GM19099 (cell line): ENCODE measurements around the gene RRAS2.

Experiments
- POLR2A ChIP-seq: IDR thresholded peaks from 3 replicates; pipeline ENCODE4 v1.6.1; 2011; ENCODE audit warnings: low read depth; ENCODE audit not compliant: insufficient read length; ENCODE audit errors: extremely low read depth

The RRAS2 gene

GRCh38 chr11:14262271-14262846 lies 96.6 kb downstream of the RRAS2 start:
- TF ChIP-seq POLR2A = no peak

GRCh38 chr11:14261066-14261465 lies 97.9 kb downstream of the RRAS2 start:
- no peak for TF ChIP-seq POLR2A

DNA sequence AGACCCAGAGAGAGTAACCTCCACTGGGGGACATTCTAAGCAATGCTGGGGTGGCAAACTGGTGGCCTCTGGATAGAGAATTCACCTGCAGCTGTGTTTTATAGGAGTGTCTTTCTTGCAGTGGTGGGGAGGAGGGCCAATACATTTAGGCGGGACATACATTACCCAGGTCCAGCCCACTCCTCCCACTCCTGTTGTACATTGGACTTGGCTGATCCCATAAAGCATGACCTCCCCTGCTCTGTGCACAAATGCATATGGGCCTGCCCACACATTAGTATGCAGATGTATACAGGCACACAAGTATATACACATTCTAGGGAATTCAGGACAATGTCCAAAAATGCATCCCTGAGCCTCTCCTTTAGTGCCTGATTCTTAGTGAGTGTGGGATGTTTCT lies 99.1 kb downstream of the RRAS2 start:
- TF ChIP-seq POLR2A = no peak

DNA sequence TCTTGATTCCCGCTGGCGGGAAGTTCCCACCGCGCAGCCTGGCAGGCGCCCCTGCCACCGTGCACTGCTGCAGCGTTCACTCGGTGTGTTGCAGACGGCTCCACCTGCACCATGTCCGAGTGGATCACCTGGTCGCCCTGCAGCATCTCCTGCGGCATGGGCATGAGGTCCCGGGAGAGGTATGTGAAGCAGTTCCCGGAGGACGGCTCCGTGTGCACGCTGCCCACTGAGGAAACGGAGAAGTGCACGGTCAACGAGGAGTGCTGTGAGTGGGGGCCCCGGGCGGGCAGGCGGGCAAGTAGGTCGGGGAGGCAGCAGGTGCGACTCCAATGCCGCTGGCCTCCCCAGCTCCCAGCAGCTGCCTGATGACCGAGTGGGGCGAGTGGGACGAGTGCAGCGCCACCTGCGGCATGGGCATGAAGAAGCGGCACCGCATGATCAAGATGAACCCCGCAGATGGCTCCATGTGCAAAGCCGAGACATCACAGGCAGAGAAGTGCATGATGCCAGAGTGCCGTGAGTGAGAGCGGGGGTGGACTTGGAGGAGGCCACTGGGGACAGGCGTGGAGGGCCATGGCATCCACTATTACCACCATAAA lies 99.7 kb downstream of the RRAS2 start:
- no peak for TF ChIP-seq POLR2A

DNA sequence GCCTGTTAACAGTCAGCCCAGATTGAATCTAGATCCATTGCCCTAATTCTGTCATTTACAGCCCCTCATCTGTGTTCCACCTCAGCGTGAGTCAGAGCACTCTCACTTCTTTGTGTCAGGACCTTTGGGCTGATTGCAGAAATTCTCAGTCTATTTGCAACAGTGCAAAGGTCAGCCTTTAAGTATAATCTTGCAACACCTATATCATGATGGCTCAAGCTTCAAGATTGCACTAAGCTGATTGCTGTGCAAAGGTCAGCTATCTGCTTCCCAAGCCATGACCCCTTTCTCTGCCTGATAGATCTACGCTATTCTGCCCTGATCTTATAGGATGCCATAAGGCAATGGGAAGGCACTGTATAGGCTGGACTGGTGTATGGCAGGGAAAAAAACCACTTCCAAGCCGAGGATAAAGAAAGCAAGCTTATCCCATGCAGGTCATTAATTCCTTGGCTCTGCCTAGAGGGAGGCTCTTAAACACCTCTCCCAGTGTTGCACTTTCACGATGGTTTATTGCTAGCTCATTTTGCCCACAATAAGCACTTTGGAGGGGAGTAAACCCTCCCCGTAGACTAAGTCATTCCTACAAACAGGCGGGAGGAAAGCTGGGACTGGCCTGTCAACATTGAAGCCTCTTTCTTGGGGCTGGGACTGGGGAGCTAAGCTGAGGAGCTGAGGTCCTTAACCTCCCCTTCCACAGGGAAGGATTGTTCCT lies 100.6 kb downstream of the RRAS2 start:
- TF ChIP-seq POLR2A = no peak

DNA sequence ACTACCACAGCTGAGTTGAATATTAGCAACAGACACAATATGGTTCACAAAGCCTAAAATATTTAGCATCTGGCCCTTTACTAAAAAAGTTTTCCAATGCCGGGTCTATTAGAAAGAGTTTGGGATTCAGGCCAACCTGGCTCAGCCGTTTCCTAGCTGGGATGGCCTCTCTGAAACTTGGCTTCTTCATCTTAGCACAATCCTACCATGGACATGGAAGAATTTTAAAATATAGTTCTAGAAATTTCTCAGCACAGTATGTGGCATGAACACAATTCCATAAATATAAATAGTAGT lies 103.8 kb downstream of the RRAS2 start:
- no peak for TF ChIP-seq POLR2A

GRCh38 chr11:14254533-14255237 lies 104.3 kb downstream of the RRAS2 start:
- TF ChIP-seq POLR2A = no peak

- TF ChIP-seq POLR2A = no peak
Measured at GRCh38 chr11:14253840-14254239, 105.1 kb downstream of the RRAS2 start.

- TF ChIP-seq POLR2A = no peak
Measured at GRCh38 chr11:14253421-14253820, 105.6 kb downstream of the RRAS2 start.

GRCh38 chr11:14251754-14252153 lies 107.2 kb downstream of the RRAS2 start:
- TF ChIP-seq POLR2A = no peak

DNA sequence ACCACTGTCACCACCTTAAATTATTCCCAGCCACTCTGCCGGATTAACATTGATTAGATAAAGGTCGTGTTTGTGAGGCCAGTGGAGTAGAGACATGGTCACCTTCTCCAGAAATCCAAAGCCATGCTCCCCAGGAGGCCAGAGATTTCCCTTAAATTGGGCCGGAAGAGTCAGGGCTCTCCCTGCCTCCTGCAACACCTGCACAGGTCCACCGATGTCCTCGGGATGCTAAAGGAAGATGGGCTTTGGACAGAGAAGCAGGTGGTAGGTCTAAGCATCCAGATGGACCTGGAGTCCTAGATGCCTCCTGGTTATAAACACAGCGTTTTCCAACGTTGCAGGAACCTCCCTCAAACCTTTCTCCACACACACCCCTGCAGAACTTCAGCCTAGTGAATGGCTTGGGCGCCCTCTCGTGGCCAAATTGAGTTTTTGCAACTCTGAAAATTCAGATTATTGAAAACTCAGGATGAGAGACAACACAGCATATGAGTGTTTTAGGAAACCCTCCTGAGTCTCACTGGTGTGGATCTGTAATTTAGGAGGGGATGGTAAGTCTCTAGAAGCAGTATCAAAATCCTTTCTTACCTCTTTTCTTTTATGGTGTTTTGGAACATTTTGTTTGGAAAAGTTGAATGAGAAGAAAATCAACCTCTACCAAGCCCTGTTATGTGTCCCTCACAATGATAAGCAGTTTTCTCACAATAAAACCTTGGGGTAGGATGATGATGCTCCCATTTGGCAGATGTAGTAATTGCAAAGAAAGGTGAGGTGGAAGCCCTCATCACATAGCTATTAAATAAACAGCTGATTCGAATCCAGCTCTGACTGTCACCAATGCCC lies 109.6 kb downstream of the RRAS2 start:
- no peak for TF ChIP-seq POLR2A

DNA sequence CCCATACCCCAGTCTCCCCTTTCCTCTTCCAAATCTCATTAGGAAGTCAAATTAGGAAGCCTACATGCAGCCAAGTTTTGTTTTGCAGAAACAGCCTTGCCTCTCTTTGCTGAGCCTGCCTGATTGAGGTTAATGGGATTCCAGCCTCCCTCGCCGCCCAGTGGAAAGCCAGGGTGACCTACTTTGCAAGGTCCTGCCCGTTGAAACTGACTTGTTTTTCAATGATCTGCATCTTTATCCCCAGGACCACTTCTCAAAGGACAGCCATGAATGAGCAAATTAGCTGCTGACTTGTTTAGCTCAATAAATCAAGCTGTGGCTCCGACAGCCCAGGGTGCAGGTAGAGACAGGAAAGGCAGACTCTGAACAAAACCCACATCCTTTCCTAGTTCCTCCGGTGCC lies 110.4 kb downstream of the RRAS2 start:
- TF ChIP-seq POLR2A = no peak

GRCh38 chr11:14245444-14245843 lies 113.5 kb downstream of the RRAS2 start:
- TF ChIP-seq POLR2A = no peak

DNA sequence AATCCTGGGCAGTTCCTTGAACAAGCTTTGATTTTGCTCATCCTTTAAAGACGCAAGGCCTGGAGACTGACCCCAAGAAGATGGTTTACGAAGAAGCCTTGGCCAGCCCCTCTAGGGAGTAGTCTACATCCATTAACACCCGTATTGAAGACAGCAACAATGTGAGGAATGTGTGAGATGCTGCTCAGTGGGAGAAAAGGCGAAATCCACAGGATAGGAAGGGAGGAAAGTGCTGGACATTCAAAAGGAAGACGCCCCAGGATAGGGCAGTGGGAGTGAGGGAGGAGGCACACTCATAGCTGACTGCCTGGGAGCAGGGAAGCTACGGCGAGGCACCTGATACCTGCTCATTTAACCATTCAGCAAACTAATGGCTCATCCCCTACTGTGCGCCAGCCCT lies 114.1 kb downstream of the RRAS2 start:
- TF ChIP-seq POLR2A = no peak

DNA sequence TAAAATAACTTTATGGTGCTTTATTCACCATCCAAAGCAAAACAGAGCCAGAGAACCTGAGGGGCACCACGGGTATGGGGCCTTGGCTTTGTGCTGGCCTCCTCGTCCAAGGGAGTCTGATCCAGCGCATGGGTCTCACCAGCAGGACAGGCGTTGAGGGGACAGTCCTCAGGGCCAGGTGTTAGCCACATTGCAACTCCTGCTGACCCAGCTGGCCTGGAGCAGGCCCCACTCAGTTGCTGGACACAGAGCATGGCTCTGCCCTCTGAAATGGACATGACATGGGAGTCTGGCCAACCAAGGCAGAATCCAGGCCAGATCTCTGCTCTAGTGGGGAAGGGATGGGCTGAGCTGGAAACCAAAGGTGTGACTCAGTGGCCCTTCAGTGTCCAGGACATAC lies 116.2 kb downstream of the RRAS2 start:
- no peak for TF ChIP-seq POLR2A
